GM12874 (cell line): ENCODE results near the gene FANCI.

Experiments
- CTCF ChIP-seq: IDR thresholded peaks from 2 replicates; pipeline ENCODE4 v1.5.1; 2011; ENCODE audit warnings: low read depth, mild to moderate bottlenecking, control low read depth, low read length, moderate library complexity; ENCODE audit not compliant: insufficient read depth

Gene FANCI

GRCh38 chr15:89221543-89221942 is 22.2 kb upstream of the FANCI start, which contains the start of gene RLBP1:
RLBP1 (minus strand) TSS chr15:89221579; CDS start chr15:89218975, 2,604 bp downstream.
- TF ChIP-seq CTCF, result no peak

- TF ChIP-seq CTCF, result no peak
These were observed 18.2 kb upstream of the FANCI start for GRCh38 chr15:89225588-89225987.

- no peak for TF ChIP-seq CTCF
These were observed 17.2 kb upstream of the FANCI start for GRCh38 chr15:89226359-89227221.

- TF ChIP-seq CTCF, result no peak
These were observed 16.4 kb upstream of the FANCI start for GRCh38 chr15:89227425-89227824.

- TF ChIP-seq CTCF, result no peak
These were observed 13.5 kb upstream of the FANCI start for GRCh38 chr15:89230277-89230676.

- no peak for TF ChIP-seq CTCF
These were observed 11.9 kb upstream of the FANCI start for GRCh38 chr15:89231832-89232231.

GRCh38 chr15:89243046-89243690 is 611 bp upstream of the FANCI start:
- no peak for TF ChIP-seq CTCF
